ENCODE data around the gene DST. TPM values are rescaled to one million over a fixed set of nuclear protein-coding genes. Genes with fewer than 3 reads are reported as not detected.

Gene DST
- total RNA-seq: 323 and 458 TPM in 2 replicates

DNA sequence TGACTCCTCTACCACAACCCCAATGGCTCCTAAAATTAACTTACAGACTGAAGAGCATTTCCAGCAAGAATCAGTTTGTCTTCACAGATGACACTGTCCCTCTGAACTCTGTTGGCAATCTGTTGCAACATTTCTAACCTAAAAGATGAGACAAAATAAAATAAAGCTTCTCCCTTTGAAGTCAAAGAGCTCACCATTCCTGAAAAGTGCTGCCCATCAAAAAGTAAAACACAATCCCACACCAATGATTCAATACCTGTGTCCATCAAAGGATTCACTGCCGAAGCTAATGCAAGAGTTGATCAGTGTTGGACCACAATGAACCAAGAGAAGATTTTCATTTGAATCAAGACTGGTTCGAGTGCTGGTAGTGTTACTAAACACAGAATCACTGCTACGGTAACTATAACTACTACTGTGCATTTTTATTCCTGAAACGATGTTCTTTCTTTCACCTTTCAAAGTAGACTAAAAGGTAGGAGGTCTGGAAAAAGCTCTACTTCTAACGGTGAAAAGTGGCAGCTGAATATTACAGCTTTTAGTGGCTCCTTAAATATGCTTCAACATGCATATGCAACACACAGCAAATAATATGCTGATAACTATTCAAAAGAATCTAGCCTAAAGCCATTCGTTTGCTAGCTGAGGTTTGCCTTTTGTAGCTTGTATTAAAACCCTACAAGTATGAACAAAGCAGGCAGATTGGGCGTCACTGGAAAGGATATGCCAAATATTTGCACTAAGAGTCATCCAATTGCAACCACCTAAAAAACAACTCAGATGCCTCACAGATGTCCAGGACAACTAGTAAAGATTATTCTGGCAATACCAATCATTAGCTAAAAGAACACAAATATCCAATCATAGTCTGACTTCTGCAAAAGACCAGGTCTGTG, at the start of gene DST:
Gene DST (minus strand): TSS at position 524 of the 896 bp plus-strand sequence.

Measured in subcutaneous preadipocyte (primary cell).